T-helper 2 cell treated with Interferon-gamma antibody and Interleukin-4, amounts not matched to agents 100 ng/mL and 5 ng/mL, for 36 hours (primary cell): ENCODE results near the gene FAP. TPM values are rescaled to one million over a fixed set of nuclear protein-coding genes. Genes with fewer than 3 reads are reported as not detected.

Experiments used
- intact Hi-C: fragments of 100-400 bp; cut with micrococcal nuclease; formaldehyde crosslinking; loops from one replicate; pipeline ENCODE4 v1.15.1; 2023
- total RNA-seq: library from RNA; stranded (reverse); gene quantifications from 2 replicates; pipeline ENCODE4 v1.2.3, GENCODE V29; 2022

The FAP gene
- total RNA-seq, 1 donor from 2014 or later: not detected

DNA sequence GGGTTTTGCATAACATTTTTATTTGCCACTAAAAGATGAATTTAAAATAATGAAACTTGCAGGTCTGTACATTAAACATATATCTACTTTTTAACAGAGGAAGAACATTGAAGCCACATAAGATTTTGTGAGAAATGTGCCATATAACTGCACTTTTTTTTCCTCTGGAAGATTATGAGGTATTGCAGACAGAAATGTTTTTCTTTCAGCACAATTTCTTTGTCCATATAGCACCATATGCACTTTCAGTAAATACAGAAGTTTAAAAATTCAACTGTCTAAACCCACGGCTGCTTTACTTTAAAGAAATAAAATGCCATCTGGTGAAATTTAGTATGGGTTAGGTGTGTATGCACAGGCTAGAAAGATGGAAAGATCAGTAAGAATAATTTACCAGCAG, 470 bp upstream of the FAP start:
- intact Hi-C loops: no loop called here

DNA sequence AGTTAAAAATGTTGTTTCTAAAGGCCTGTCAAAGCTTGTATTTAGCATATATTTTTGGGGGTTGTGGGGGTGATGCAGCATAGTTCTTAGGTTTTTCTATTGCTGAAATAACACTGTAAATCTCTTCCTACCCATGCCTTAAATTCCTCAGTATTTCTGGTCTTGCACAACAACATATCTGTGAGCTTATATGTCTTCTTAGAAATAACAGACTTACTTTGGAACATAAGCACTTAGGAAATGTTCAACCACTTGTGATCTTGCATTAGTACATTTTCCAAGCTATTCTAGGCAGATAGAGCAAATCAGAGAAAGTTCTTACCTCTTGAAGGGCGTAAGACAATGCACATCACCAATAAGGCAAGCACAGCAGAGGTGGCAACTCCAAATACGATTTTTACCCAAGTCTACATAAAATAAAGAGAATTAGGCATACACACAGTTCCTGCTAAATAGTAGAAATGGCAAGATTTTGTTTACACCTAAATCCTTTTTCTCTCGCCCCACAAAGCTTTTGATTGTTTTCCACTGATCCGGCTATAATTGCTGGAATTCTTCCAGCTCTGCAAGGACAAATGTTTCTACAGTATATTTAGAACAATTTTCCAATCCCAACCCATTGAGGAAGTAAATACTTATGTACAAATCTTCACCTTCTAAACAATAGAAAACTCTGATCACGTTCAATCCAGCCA, 512 bp downstream of the FAP start:
- intact Hi-C loops: no loop called here

DNA sequence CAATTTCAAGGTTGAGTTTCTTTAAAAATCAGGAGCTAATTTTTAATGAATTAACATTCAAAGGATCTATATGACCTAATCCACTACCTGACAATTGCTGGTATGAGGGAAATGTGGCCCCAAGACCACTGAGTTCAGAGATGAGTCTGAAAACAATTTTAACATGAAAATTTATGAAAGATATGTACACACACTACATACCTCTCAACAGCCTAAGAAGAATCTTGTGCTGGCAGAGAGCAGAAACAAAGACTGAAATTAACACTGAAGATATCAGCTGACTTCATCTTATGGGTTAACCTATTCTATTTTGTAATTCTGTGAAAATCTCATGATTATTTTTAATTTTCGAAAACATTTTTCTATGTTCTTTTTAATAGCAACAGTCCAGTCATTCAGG, 1.7 kb downstream of the FAP start:
- intact Hi-C loops: no loop called here

DNA sequence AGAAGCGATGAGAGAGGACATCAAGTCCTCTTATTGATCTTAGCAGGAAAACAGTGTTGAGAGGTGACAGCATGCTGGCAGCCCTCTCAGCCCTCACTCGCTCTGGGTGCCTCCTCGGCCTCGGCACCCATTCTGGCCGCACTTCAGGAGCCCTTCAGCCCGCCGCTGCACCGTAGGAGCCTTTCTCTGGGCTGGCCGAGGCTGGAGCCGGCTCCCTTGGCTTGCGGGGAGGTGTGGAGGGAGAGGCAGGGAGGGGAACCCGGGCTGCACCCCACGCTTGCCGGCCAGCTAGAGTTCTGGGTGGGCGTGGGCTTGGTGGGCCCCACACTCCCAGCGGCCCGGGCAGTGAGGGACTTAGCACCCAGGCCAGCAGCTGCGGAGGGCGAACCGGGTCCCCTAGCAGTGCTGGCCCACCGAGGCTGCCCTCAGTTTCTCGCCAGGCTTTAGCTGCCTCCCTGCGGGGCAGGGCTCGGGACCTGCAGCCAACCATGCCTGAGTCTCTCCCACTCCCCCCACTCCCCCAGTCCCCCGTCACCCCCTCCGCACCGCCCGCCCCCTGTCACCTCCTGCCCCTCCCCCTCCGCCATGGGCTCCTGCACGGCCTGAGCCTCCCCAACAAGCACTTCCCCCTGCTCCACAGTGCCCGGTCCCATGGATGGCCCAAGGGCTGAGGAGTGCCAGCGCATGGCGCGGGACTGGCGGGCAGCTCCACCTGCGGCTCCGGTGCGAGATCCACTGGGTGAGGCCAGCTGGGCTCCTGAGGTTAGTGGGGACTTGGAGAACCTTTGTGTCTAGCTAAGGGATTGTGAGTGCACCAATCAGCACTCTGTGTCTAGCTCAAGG, 8.4 kb downstream of the FAP start:
- intact Hi-C loops: no loop called here

DNA sequence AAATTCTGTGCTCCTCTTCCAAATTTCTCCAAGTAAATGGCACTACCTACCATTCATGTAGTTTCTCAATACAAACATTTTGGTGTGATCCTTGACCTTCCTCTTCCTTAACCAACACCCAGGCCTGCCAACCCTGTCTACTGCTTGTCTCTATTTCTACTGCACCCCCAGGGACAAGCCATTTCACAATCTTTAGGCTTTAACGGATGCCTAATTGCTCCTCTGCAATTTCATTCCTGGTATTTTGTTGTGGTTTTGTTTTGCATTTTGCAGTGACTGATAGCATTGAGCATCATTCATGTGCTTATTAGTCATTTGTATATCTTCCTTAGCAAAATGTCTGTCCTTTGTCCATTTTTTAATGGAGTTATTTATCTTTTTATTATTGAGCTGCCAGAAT, 10.0 kb downstream of the FAP start:
- intact Hi-C loops: no loop called here

DNA sequence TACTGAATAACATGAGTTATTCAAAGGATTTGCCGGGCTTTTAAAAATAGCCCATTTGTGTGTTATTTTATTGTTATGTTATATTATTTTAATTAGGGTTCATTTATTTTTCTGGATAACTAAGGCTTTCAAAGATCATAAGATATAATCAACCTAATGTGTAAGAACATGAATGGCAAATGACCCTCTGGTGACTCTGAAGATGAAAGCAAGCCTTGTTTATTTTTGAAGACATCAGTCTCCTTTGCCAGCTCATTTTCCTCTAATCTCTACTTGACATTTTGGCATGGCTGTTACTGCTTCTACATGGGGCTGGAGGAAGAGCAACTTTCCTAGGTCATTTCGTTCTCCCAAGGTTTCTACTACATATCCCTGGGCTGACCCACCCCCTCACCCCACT, 10.6 kb downstream of the FAP start:
- intact Hi-C loops: no loop called here

DNA sequence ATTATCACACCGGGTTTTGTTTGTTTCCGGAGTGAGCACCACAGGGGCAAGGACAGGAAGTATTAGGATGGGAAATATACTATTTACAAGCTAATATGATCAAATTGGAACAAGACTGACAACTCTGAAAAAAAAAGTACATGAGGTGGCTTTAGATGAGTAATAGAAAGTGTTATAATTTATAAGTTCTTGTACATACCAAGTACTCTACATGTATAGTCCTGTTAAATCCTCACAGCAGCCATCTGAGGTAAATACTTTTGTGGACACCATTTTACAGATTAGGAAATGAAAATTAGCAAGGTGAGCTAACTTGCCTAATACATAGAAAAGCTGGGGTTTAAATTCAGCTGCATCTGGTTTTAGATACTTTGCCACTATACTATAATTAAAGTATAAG, 11.2 kb downstream of the FAP start:
- intact Hi-C loops: no loop called here

DNA sequence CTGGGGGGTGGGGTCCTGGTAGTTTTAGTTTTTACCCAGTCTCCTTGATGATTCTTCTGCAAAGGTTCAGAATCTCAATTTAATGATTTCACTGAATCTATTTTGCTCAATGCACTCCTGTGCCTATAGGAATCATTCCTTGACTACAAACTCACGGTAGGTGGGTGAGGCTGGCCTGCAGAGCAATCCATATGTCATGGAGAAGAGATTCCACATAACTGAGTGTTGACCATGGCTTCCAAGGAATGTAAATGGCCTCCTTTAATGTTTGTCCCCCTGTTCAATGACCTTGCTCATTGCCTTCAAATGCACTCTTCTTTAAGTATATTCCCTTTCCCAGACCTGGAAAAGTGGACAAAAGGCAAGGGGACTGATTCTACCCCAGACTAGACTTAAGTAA, 12.5 kb downstream of the FAP start:
- intact Hi-C loops: no loop called here

DNA sequence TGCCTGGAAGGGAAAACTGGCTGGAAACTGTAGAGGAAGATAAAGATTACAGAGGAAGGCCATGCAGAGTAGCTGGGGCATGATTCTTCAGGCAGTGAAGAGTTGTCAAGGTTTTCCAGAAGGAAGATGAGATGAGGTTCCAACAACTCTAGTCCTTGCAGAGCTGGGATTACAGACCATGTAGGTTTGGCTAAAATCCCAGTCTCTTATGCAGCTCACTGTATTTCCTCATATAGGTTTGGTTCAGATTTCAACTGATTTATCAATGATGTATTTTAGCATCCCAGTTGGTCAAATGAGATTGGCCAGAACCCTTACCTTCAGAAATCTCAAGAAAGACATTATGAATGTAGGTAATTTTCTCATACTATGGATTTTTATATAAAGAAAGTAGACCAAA, 16.4 kb downstream of the FAP start:
- intact Hi-C loops: no loop called here

DNA sequence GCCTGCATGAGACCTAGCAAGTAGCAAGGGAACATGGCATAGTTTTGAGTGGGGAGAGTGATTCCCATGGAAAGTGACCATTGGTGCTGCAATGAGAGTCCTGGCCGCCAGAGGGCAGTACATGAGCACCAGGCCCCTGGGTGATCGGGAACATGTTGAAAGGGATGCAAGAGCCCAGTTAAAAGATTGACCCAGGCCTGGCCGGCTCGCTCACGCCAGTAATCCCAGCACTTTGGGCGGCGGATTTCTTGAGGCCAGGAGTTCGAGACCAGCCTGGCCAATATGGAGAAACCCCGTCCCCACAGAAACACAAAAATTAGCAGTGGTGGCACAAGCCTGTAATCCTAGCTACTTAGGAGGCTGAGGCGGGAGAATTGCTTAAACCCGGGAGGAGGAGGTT, 22.2 kb downstream of the FAP start:
- intact Hi-C loops: loop anchor here (1.0 kb wide), 2 partner anchors 77 to 113 kb away; no protein-coding TSS in a partner anchor

DNA sequence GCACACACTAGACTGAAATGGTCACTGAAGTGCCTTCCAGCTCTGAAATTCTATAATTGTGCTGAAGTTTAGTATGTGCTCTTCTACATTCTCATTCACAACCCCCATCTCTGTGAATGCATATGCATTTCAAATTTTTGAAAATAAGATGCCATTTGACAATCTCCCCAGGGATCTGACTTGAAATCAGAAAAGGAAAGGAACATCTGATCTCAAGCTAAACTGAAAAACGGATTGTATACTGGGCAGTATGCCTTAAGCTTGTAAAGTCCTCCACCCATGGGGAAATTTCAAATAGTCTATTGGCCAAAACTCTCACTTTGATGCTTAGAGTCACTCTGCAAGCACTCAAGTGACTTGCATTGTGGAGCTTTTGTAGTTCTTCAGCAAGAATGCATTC, 22.9 kb downstream of the FAP start:
- intact Hi-C loops: no loop called here

DNA sequence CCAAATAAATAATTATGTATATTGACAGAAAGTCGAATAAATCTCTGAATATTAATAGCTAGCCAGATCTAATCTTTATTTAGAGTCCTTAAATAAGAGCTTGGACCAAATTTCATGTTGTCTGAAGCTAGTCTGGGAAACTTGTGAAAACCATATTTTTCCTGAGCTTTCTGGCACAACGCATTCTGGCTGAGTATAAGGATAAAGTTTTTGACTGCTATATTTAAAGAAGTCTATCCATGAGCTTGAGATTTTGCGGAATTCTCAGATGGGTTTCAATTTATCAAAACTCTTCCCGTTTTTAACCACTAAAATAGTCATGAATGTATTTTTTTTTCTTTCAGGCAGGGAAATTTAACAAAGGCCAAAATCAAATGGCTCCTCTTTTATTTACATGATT, 23.8 kb downstream of the FAP start:
- intact Hi-C loops: no loop called here

DNA sequence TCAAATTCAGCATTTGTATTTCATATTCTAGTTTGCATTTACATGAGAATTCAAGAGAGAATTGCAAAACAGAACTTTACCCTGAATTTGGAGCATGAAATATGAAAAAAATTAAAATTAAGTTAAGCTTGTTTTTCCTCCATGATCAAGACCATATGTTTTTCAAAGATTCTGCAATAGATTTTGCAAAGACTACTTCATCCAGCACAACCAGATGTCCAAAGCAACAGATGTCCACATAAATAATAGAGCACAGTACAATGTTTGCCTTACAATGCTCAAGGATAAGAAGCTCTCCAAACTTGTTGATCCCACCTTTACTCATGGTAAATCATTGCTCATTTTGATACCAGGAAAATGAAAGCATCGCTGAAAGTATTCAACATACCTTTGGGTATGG, 25.6 kb downstream of the FAP start:
- intact Hi-C loops: no loop called here

DNA sequence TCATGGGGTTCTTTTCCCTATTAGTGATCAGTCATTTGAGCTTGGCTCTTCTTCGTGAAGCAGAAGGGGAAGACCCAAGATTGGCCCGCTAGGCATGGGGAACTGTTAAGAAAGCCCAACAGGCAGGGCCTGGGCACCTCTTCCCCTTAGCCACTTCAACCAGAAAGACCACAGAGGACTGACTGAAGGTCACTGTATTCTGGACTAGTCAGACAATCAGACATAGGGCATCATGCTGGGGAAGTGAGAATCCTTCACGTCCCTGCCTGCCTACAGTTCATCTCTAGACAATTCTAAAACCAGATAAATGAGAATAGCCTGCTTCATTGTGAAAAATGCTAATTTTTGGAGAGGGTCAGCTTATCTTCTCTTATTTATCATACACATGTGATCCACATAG, 28.1 kb downstream of the FAP start:
- intact Hi-C loops: no loop called here

DNA sequence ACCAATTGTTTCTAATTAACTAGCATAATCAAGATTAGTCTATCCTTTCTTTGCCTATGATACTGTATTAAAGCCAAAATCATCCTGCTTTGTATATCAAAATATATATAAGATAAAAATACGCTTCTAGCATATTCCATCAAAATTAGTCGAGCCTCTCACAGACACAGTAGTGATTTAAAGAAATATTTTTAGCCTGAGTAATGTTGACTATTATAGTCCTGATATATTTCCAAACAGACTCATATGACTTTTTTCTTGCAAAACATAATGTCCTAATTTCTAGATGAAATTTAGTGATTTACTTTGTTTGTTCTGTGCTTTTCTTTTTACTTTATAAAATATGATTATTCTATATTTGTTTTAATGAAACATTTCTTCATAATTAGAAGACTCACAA, 30.9 kb downstream of the FAP start:
- intact Hi-C loops: no loop called here

DNA sequence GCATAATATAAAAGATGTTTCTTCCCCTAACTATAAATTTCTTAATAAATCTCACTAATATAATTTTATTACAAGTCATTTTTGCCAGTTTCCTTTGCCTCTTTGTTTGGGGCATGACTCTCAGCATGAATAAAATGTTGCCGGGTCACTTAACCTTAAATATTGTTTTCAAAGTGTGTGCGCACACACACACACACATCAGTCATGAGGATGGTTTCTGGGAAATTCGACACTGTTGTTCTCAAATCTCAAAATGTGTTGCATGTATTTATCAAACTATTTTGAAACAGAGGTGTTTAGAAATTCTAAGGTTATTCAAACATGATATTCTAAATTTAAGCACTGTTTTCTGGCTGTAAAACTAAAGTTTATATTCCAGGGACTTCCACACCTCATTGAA, 31.5 kb downstream of the FAP start:
- intact Hi-C loops: no loop called here

DNA sequence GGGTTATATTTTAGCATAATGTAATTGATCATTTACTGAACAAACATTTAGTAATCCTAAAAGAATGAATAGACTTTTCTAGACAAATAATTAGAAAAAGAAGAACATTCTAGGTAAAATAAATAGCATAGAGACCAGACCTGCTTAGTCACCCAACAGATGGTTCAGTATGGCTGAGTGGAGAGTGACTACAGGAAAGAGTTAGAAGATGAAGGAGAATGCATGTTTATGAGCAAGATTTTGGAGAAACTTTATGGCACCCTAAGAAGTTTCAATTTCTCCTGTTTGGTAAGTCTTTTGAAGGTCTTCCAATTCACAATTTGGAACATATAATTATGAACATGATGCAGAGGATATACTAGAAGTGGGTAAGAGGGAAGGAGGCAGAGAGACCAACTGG, 32.9 kb downstream of the FAP start:
- intact Hi-C loops: no loop called here

DNA sequence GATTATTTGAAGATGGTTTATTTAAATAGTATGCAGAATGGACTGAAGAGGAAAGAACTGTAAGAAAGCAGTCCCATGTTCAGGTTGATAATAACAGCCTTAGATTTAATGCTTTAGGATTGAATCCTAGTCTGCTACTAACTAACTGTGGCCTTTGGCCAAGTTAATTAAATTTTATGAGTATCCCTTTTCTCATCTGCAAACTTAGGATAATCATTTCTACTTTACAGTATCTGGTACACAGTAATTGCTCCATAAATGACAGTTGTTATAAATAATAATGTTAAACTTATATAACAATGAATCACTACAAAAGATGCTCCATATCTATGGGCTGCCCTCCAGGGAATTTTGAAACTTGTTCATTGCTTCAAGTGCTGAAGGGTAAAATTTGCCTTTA, 41.0 kb downstream of the FAP start:
- intact Hi-C loops: no loop called here

DNA sequence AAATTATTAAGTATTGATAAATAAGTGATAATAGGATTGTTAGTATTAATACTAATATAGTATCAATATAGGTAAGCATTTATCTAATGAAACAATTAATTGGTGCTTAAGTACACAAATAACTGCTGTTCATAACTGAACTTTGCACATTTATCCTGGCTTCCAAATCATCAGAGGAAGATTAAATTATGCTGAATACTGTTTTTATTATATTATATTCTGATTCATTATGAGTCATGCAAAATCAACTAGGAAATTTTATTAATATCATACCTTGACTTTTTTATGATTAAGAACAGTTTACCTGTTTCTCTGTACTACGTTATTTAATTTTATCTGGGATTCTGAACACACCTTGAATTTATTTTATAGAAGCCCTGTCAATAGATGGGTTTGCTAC, 42.6 kb downstream of the FAP start:
- intact Hi-C loops: no loop called here

DNA sequence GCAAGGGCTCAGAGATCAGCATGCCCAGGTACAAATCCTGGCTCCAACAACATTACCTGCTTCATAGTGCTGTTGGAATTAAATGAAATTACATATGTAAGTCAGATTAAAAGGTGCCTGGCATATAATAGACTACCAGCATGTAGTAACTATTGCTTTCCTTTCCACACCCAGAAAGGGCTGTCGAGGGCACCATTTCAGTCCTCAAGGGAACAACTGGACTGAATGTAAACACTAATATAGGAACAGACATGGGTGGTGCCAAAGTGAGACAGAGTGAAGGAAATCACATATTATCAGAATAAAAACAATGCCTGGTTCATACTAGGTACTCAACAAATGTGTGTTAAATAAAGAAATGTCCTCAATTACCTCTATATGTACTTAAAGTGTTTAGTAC, 43.3 kb downstream of the FAP start:
- intact Hi-C loops: no loop called here

DNA sequence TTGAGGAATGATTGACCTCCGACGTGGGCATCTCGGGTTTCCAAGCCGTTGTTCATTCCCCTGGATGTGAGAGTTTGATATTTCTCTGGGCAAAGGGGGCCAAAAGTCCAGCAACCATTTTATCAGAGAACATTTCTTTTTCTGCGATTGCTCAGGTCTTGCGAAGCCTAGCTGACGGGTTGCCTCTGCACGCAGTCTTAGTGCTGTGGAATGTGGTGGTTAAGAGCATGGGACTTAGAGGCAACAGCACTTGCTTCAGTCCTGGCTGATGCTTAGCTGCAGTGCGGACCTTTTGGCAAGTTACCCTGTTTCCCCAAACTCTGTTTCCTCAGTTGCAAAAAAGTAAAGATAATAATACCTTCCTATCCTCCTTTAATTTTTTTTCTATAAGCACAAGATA, 45.0 kb downstream of the FAP start:
- intact Hi-C loops: no loop called here

DNA sequence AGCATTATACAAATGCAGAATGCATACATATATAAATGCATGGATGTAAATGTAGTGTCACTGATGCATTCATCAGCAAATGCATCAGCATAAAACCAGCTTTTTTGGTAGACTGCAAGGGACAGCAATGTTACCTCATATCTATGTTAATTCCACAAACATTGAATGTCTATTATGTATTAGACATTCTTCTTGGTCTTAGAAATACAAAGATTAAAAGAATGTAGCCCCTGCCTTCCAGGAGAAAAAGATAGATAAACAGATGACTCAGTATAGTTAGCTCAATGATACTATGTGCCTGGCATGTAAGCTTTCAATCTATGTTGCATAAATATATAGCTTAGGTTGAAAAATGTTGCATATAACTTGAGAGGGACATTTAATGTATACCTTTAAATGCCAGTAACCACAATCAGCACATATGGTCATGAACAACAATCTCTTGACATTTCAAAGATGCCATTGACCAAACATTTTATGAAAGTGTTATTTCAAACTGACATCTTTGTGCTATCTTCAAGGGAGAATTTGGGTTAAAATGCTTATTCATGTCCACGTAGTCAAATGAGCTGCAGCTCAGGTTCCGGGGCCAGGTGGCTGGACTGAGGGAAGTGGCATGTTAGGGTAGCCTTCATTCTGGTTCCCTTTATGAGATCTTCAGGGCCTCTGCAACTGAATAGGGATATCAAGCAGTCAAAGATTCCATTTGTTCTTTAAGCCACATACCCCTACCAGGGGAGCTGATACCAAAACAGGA, 46.0 kb downstream of the FAP start:
- intact Hi-C loops: no loop called here
